HCT116 (cell line): Measurements from ENCODE around the gene EID1. TPM values are rescaled to one million over a fixed set of nuclear protein-coding genes. Genes with fewer than 3 reads are reported as not detected.

Experiments
- ATAC-seq: fragments of 200-7000 bp; cut with Tn5 transposase; 2 replicates; pipeline ENCODE4 v1.9.1; 2020; ENCODE audit warnings: mild to moderate bottlenecking, moderate library complexity
- BruUV-seq: library from RNA; stranded (reverse); fragments of 400-500 nt; replicated peaks from 2 replicates; lab custom pipeline; 2021; lab: Mats Ljungman, UMichigan
- CTCF ChIA-PET: fragments of 300-600 bp; sonication (Branson Sonifier 250); formaldehyde crosslinking; loops from one replicate; lab custom pipeline; 2021; ENCODE audit warnings: antibody characterized with exemption; lab: Charles Lee
- POLR2A ChIA-PET: fragments of 300-600, 350-600 bp; sonication (Branson Sonifier 250); formaldehyde crosslinking; loops from one replicate; lab custom pipeline; 2021; ENCODE audit warnings: antibody characterized with exemption; lab: Charles Lee
- RAD21 ChIA-PET, 2 experiments: fragments of 300-600 bp; sonication (Branson Sonifier 250); formaldehyde crosslinking; loops; one replicate each; lab custom pipeline; 2023; ENCODE audit warnings: low total read pairs in 2 of 2; ENCODE audit not compliant: uncharacterized antibody in 2 of 2, unreplicated experiment in 2 of 2, low non-redundant PET in 1 of 2; lab: Charles Lee
- DNase-seq: peaks from one replicate; pipeline ENCODE4 v3.0.0-alpha.2; 2010; ENCODE audit warnings: low read depth, low spot score
- H2AFZ ChIP-seq: fragments of 200-600 bp; shearing (Covaris generic), sonication (generic); 2 replicates; pipeline ENCODE4 v1.6.1; 2017; ENCODE audit warnings: low read depth, mixed run types, mixed read lengths, antibody characterized with exemption, low read length; ENCODE audit not compliant: poor library complexity, severe bottlenecking
- H3K27ac ChIP-seq: 2 replicates; pipeline ENCODE4 v1.5.1; 2012; ENCODE audit warnings: low read depth, low read length
- H3K27me3 ChIP-seq: fragments of 200-600 bp; sonication (generic); 2 replicates; pipeline ENCODE4 v1.6.1; 2016; ENCODE audit warnings: mixed run types, low read length, mixed read lengths; ENCODE audit not compliant: insufficient read depth
- H3K36me3 ChIP-seq, 2 experiments: fragments of 200-500 bp in 1 of 2; fragments of 200-600 bp in 1 of 2; sonication (Bioruptor generic) in 1 of 2; sonication (generic) in 1 of 2; 2 replicates each; pipeline versions ENCODE4 v1.5.1 to v1.6.1; 2014 to 2016; ENCODE audit warnings: low read length in 2 of 2, inconsistent platforms in 1 of 2, mixed read lengths in 1 of 2, mixed run types in 1 of 2; ENCODE audit not compliant: insufficient read depth in 2 of 2, control insufficient read depth in 1 of 2
- H3K4me1 ChIP-seq, 2 experiments: fragments of 200-600 bp in 1 of 2; sonication (generic) in 1 of 2; 2 replicates each; pipeline versions ENCODE4 v1.5.1 to v1.6.1; 2012 to 2017; ENCODE audit warnings: low read length in 2 of 2, inconsistent platforms in 1 of 2, mild to moderate bottlenecking in 1 of 2, mixed read lengths in 1 of 2, mixed run types in 1 of 2, moderate library complexity in 1 of 2; ENCODE audit not compliant: insufficient read depth in 2 of 2, control insufficient read depth in 1 of 2
- H3K4me2 ChIP-seq: fragments of 200-600 bp; sonication (generic); 2 replicates; pipeline ENCODE4 v1.6.1; 2017; ENCODE audit warnings: mixed run types, low read length, mixed read lengths
- H3K4me3 ChIP-seq, 2 experiments: fragments of 200-600 bp in 1 of 2; sonication (generic) in 1 of 2; replicated peaks in 1 of 2; 2 replicates each; pipeline ENCODE4 v1.5.1; 2011 to 2016; ENCODE audit warnings: low read length in 2 of 2, control low read depth in 1 of 2, low read depth in 1 of 2, mild to moderate bottlenecking in 1 of 2, mixed read lengths in 1 of 2, mixed run types in 1 of 2
- H3K79me2 ChIP-seq: fragments of 200-600 bp; sonication (generic); 2 replicates; pipeline ENCODE4 v1.6.1; 2017; ENCODE audit warnings: mild to moderate bottlenecking, mixed run types, low read length, moderate library complexity, mixed read lengths; ENCODE audit not compliant: insufficient read depth
- H3K9ac ChIP-seq: fragments of 200-600 bp; sonication (generic); 2 replicates; pipeline ENCODE4 v1.6.1; 2016; ENCODE audit warnings: low read length, mixed read lengths
- H3K9me2 ChIP-seq: fragments of 200-600 bp; sonication (generic), shearing (Covaris generic); 2 replicates; pipeline ENCODE4 v1.6.1; 2017; ENCODE audit warnings: mixed run types, mild to moderate bottlenecking, moderate library complexity; ENCODE audit not compliant: insufficient read depth
- H3K9me3 ChIP-seq, 2 experiments: fragments of 200-500 bp in 1 of 2; fragments of 200-600 bp in 1 of 2; sonication (Bioruptor generic) in 1 of 2; sonication (generic) in 1 of 2; 2 replicates each; pipeline ENCODE4 v1.6.1; 2014 to 2017; ENCODE audit warnings: low read length in 2 of 2, mixed read lengths in 2 of 2, inconsistent platforms in 1 of 2, low read depth in 1 of 2, mild to moderate bottlenecking in 1 of 2, mixed run types in 1 of 2, moderate library complexity in 1 of 2; ENCODE audit not compliant: control insufficient read depth in 1 of 2, insufficient read depth in 1 of 2
- H4K20me1 ChIP-seq: fragments of 200-600 bp; sonication (generic), shearing (Covaris generic); 2 replicates; pipeline ENCODE4 v1.6.1; 2017; ENCODE audit warnings: mixed run types, mild to moderate bottlenecking, moderate library complexity; ENCODE audit not compliant: insufficient read depth
- ATF3 ChIP-seq: IDR thresholded peaks from 2 replicates; pipeline ENCODE4 v1.6.1; 2012
- CBX3 ChIP-seq: IDR thresholded peaks from 2 replicates; pipeline ENCODE4 v1.6.1; 2012; ENCODE audit warnings: low read depth
- CEBPB ChIP-seq: IDR thresholded peaks from 2 replicates; pipeline ENCODE4 v1.6.1; 2012; ENCODE audit warnings: low read depth
- ELF1 ChIP-seq: IDR thresholded peaks from 2 replicates; pipeline ENCODE4 v1.6.1; 2012; ENCODE audit warnings: low read depth, borderline replicate concordance
- EZH2 ChIP-seq: fragments of 200-600 bp; sonication (generic); IDR thresholded peaks from 2 replicates; pipeline ENCODE4 v1.6.1; 2017; ENCODE audit warnings: antibody characterized with exemption, mixed run types
- EZH2phosphoT487 ChIP-seq: fragments of 200-600 bp; IDR thresholded peaks from 2 replicates; pipeline ENCODE4 v1.6.1; 2018; ENCODE audit warnings: antibody characterized with exemption, borderline replicate concordance
- JUND ChIP-seq: IDR thresholded peaks from 2 replicates; pipeline ENCODE4 v1.6.1; 2012
- POLR2AphosphoS5 ChIP-seq: IDR thresholded peaks from 2 replicates; pipeline ENCODE4 v1.6.1; 2011; ENCODE audit warnings: mild to moderate bottlenecking, low read depth, low read length, moderate library complexity
- TCF7L2 ChIP-seq: IDR thresholded peaks from 2 replicates; pipeline ENCODE4 v1.7.0; 2011; ENCODE audit warnings: borderline replicate concordance, inconsistent platforms; ENCODE audit not compliant: insufficient read depth, insufficient read length; ENCODE audit errors: extremely low read depth
- ZNF274 ChIP-seq: fragments of 200-500 bp; sonication (Bioruptor generic); IDR thresholded peaks from 2 replicates; pipeline ENCODE4 v1.6.1; 2014; ENCODE audit warnings: mild to moderate bottlenecking, low read depth, low read length, inconsistent platforms
- intact Hi-C: fragments of 100-400 bp; cut with micrococcal nuclease; formaldehyde crosslinking; loops from 2 replicates; pipeline ENCODE4 v1.10.0; 2022
- total RNA-seq: library from RNA; stranded (reverse); gene quantifications from one replicate; pipeline ENCODE4 v1.2.1, GENCODE V29; 2021; ENCODE audit not compliant: unreplicated experiment
- TF ChIP-seq, protein P1 (sequence below): IDR thresholded peaks from 2 replicates; pipeline ENCODE4 v1.6.1; 2011; ENCODE audit warnings: mild to moderate bottlenecking, low read length, moderate library complexity; ENCODE audit not compliant: insufficient replicate concordance; ENCODE audit errors: extremely low read depth
- TF ChIP-seq, protein P2 (sequence below), 3 experiments: fragments of 200-600 bp in 1 of 3; sonication (generic) in 1 of 3; IDR thresholded peaks in 2 of 3; conservative IDR thresholded peaks in 1 of 3; 2 replicates each; pipeline ENCODE4 v1.5.1; 2012 to 2017; ENCODE audit warnings: low read depth in 2 of 3, low read length in 2 of 3, antibody characterized with exemption in 1 of 3, borderline replicate concordance in 1 of 3, control low read depth in 1 of 3, mild to moderate bottlenecking in 1 of 3, mixed read lengths in 1 of 3, mixed run types in 1 of 3, moderate library complexity in 1 of 3; ENCODE audit not compliant: insufficient read depth in 1 of 3

The EID1 gene
- total RNA-seq, 1 experiment from 2014 or later = 68.6 TPM

DNA sequence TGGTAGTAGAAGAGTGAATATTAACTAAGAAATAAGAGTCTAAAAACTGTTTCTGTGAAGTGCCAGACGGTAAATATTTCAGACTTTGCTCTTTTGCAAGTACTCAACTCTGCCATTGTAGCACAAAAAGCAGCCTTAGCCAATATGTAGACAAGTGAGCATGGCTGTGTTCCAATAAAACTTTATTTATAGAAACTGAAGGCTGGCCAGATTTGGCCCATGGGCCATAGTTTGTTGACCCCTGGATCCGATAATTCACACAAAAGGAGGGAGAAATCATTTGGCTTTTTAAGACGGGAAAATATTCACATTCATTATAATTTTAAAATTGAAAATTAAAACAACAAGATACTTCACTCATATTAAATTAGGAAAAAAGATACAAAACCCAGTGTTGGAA, 15.4 kb downstream of the EID1 start:
- Histone ChIP-seq H3K4me2 (no peak overlapping the region), H4K20me1 (no peaks in the 10 kb centered on the region), H3K9me2 (no peaks in the 10 kb centered on the region), H3K4me1 (no peaks in the 10 kb centered on the region), H3K9me3 (no peaks in the 10 kb centered on the region), H3K27me3 (no peaks in the 10 kb centered on the region), H3K4me3 (no peak overlapping the region), H3K36me3 (no peaks in the 10 kb centered on the region), H3K79me2 (no peaks in the 10 kb centered on the region), H2AFZ (no peak overlapping the region), H3K9ac (no peak overlapping the region), H3K27ac (no peak overlapping the region)
- no peak for TF ChIP-seq ATF3
- no peak for TF ChIP-seq EZH2
- no peak for TF ChIP-seq ELF1
- no peak for TF ChIP-seq CEBPB
- TF ChIP-seq, protein P1, sequence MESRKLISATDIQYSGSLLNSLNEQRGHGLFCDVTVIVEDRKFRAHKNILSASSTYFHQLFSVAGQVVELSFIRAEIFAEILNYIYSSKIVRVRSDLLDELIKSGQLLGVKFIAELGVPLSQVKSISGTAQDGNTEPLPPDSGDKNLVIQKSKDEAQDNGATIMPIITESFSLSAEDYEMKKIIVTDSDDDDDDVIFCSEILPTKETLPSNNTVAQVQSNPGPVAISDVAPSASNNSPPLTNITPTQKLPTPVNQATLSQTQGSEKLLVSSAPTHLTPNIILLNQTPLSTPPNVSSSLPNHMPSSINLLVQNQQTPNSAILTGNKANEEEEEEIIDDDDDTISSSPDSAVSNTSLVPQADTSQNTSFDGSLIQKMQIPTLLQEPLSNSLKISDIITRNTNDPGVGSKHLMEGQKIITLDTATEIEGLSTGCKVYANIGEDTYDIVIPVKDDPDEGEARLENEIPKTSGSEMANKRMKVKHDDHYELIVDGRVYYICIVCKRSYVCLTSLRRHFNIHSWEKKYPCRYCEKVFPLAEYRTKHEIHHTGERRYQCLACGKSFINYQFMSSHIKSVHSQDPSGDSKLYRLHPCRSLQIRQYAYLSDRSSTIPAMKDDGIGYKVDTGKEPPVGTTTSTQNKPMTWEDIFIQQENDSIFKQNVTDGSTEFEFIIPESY = no peak
- intact Hi-C loops = no loop called here
- CTCF ChIA-PET = interaction anchor here (1.4 kb wide), 1 partner anchor 82 kb away, joined by 3 read pairs; no protein-coding TSS in a partner anchor
- BruUV-seq = no TSS peak
- RAD21 ChIA-PET = no interaction called here
- DNase-seq (no peak), ATAC-seq (no peak)
- POLR2A ChIA-PET = no interaction called here

- Histone ChIP-seq H3K4me2 (no peak overlapping the region), H3K4me3 (no peak overlapping the region), H3K9ac (no peak overlapping the region), H3K27me3 (no peaks in the 10 kb centered on the region), H3K4me1 (no peaks in the 10 kb centered on the region), H3K9me2 (no peaks in the 10 kb centered on the region), H4K20me1 (no peaks in the 10 kb centered on the region), H3K9me3 (no peaks in the 10 kb centered on the region), H3K27ac (no peak overlapping the region), H2AFZ (no peak overlapping the region), H3K79me2 (no peaks in the 10 kb centered on the region), H3K36me3 (no peaks in the 10 kb centered on the region)
- POLR2A ChIA-PET = no interaction called here
- DNase-seq = no peak
- intact Hi-C loops = no loop called here
- RAD21 ChIA-PET = no interaction called here
- CTCF ChIA-PET = no interaction called here
- ATAC-seq = no peak
- BruUV-seq = no TSS peak
- TF ChIP-seq ZNF274 = no peak
- TF ChIP-seq CBX3 = no peak
- no peak for TF ChIP-seq TCF7L2
- TF ChIP-seq EZH2phosphoT487 = no peak
- no peak for TF ChIP-seq JUND
- TF ChIP-seq POLR2AphosphoS5 = no peak
- TF ChIP-seq, protein P2, sequence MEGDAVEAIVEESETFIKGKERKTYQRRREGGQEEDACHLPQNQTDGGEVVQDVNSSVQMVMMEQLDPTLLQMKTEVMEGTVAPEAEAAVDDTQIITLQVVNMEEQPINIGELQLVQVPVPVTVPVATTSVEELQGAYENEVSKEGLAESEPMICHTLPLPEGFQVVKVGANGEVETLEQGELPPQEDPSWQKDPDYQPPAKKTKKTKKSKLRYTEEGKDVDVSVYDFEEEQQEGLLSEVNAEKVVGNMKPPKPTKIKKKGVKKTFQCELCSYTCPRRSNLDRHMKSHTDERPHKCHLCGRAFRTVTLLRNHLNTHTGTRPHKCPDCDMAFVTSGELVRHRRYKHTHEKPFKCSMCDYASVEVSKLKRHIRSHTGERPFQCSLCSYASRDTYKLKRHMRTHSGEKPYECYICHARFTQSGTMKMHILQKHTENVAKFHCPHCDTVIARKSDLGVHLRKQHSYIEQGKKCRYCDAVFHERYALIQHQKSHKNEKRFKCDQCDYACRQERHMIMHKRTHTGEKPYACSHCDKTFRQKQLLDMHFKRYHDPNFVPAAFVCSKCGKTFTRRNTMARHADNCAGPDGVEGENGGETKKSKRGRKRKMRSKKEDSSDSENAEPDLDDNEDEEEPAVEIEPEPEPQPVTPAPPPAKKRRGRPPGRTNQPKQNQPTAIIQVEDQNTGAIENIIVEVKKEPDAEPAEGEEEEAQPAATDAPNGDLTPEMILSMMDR (IDR thresholded peaks at IDR 0.05 in 2 of 3, conservative IDR thresholded peaks at IDR 0.05 in 1 of 3; ENCODE audit: borderline replicate concordance in 1 of 3, insufficient read depth in 1 of 3, low read depth in 2 of 3, low read length in 2 of 3) = no peak
Observed at GRCh38 chr15:48896869-48897814, 19.2 kb downstream of the EID1 start.
